Tibial nerve (tissue), 4 donors: ENCODE data around the gene CCDC28A. TPM values are rescaled to one million over a fixed set of nuclear protein-coding genes. Genes with fewer than 3 reads are reported as not detected.

ENCODE experiments used
- DNase-seq, 2 donors: peaks; one replicate each; pipeline ENCODE4 v3.0.0-alpha.2; 2019; ENCODE audit warnings: low spot score in 2 of 2
- H3K27ac ChIP-seq, 4 donors: fragments of 200-600 bp; sonication (generic) in 3 of 4; one replicate each; pipeline ENCODE4 v1.5.1; 2017 to 2019; ENCODE audit warnings: mild to moderate bottlenecking in 1 of 4
- H3K27me3 ChIP-seq, 2 donors: fragments of 200-600 bp; sonication (generic) in 1 of 2; one replicate each; pipeline versions ENCODE4 v1.5.1 to v1.6.0; 2017 to 2019
- H3K36me3 ChIP-seq, 3 donors: fragments of 200-600 bp; sonication (generic); one replicate each; pipeline ENCODE4 v1.5.1; 2018 to 2019
- H3K4me1 ChIP-seq, 4 donors: fragments of 200-600 bp; sonication (generic) in 3 of 4; one replicate each; pipeline ENCODE4 v1.5.1; 2017 to 2019
- H3K4me3 ChIP-seq, 4 donors: fragments of 200-600 bp; sonication (generic) in 3 of 4; one replicate each; pipeline ENCODE4 v1.5.1; 2017 to 2019; ENCODE audit warnings: mild to moderate bottlenecking in 1 of 4, moderate library complexity in 1 of 4
- H3K9me3 ChIP-seq, 4 donors: fragments of 200-600 bp; sonication (generic) in 3 of 4; one replicate each; pipeline ENCODE4 v1.5.1; 2017 to 2019
- CTCF ChIP-seq, 5 experiments: fragments of 200-600 bp in 3 of 5; fragments of 450-650 bp in 2 of 5; sonication (generic) in 3 of 5; IDR thresholded peaks; one replicate each; pipeline ENCODE4 v1.5.1; 2016 to 2019; ENCODE audit warnings: antibody characterized with exemption in 5 of 5, mild to moderate bottlenecking in 3 of 5, moderate library complexity in 2 of 5
- EP300 ChIP-seq, 2 donors: sonication (generic); formaldehyde crosslinking; IDR thresholded peaks; one replicate each; pipeline ENCODE4 v1.6.1; 2017; ENCODE audit warnings: antibody characterized with exemption in 2 of 2, mild to moderate bottlenecking in 1 of 2
- POLR2A ChIP-seq, 2 donors: fragments of 450-650 bp; IDR thresholded peaks; one replicate each; pipeline ENCODE4 v1.6.1; 2017; ENCODE audit warnings: antibody characterized with exemption in 2 of 2, mild to moderate bottlenecking in 2 of 2, moderate library complexity in 2 of 2
- WGBS, 2 donors: methylation state at CpG; one replicate each; pipeline ENCODE4 v1.1.5; 2018; 5-methylcytosine and 5-hydroxymethylcytosine counted together
- total RNA-seq, 4 donors: library from RNA; depleted of rRNA; stranded (reverse); fragments of >200 nt; gene quantifications; one replicate each; pipeline ENCODE4 v1.1.0, GENCODE V29; 2016

Gene CCDC28A
- total RNA-seq, 4 donors from 2014 or later, result 10.8 to 31.0 (median 15.7) TPM

GRCh38 chr6:138817799-138818198, 44.2 kb downstream of the CCDC28A start:
- no peak for TF ChIP-seq POLR2A (IDR thresholded peaks at IDR 0.05)
- no peak for TF ChIP-seq EP300 (IDR thresholded peaks at IDR 0.05)
- TF ChIP-seq CTCF (IDR thresholded peaks at IDR 0.05), result no peak
- H3K36me3 ChIP-seq, result no peaks in the 10 kb centered on the region
- 42 to 48% methylated on average over 4 of the region's 4 CpGs for WGBS, 2 donors
- no peaks in the 10 kb centered on the region for H3K9me3 ChIP-seq
- H3K27ac ChIP-seq, result no peak overlapping the region
- no peak for DNase-seq
- no peaks in the 10 kb centered on the region for H3K4me1 ChIP-seq
- H3K4me3 ChIP-seq, result no peak overlapping the region
- H3K27me3 ChIP-seq, result no peaks in the 10 kb centered on the region

- TF ChIP-seq EP300 (IDR thresholded peaks at IDR 0.05), result no peak
- TF ChIP-seq CTCF (IDR thresholded peaks at IDR 0.05), result no peak
- no peak for TF ChIP-seq POLR2A (IDR thresholded peaks at IDR 0.05)
- no peak for DNase-seq
- no peaks in the 10 kb centered on the region for H3K4me1 ChIP-seq
- 72 to 77% methylated on average over 10 of the region's 10 CpGs for WGBS, 2 donors
- no peaks in the 10 kb centered on the region for H3K36me3 ChIP-seq
- H3K9me3 ChIP-seq, result no peaks in the 10 kb centered on the region
- H3K27me3 ChIP-seq, result no peaks in the 10 kb centered on the region
- no peak overlapping the region for H3K27ac ChIP-seq
- H3K4me3 ChIP-seq, result no peak overlapping the region
Observed at GRCh38 chr6:138818496-138819194, 45.1 kb downstream of the CCDC28A start.

GRCh38 chr6:138821519-138821918, 48.0 kb downstream of the CCDC28A start:
- H3K4me1 ChIP-seq, result no peaks in the 10 kb centered on the region
- no peak for TF ChIP-seq POLR2A (IDR thresholded peaks at IDR 0.05)
- no peak for TF ChIP-seq EP300 (IDR thresholded peaks at IDR 0.05)
- TF ChIP-seq CTCF (IDR thresholded peaks at IDR 0.05), result no peak
- H3K4me3 ChIP-seq, result no peak overlapping the region
- H3K9me3 ChIP-seq, result no peaks in the 10 kb centered on the region
- H3K27me3 ChIP-seq, result no peaks in the 10 kb centered on the region
- no peak for DNase-seq
- no peak overlapping the region for H3K27ac ChIP-seq
- H3K36me3 ChIP-seq, result no peaks in the 10 kb centered on the region
- WGBS, 2 donors, result 85 to 95% methylated on average over 4 of the region's 4 CpGs

GRCh38 chr6:138824482-138825144, 51.0 kb downstream of the CCDC28A start:
- Histone ChIP-seq H3K4me3 (no peak overlapping the region), H3K4me1 (no peaks in the 10 kb centered on the region), H3K36me3 (no peaks in the 10 kb centered on the region), H3K27me3 (no peaks in the 10 kb centered on the region), H3K9me3 (no peaks in the 10 kb centered on the region), H3K27ac (no peak overlapping the region)
- no peak for DNase-seq
- 81 to 83% methylated on average over 11 of the region's 11 CpGs for WGBS, 2 donors
- TF ChIP-seq POLR2A (IDR thresholded peaks at IDR 0.05) (no peak), EP300 (IDR thresholded peaks at IDR 0.05) (no peak), CTCF (IDR thresholded peaks at IDR 0.05) (no peak)

- Histone ChIP-seq H3K9me3 (no peaks in the 10 kb centered on the region), H3K4me1 (no peaks in the 10 kb centered on the region), H3K27me3 (no peaks in the 10 kb centered on the region), H3K4me3 (no peak overlapping the region), H3K27ac (no peak overlapping the region), H3K36me3 (no peaks in the 10 kb centered on the region)
- DNase-seq, result no peak
- TF ChIP-seq CTCF (IDR thresholded peaks at IDR 0.05) (no peak), POLR2A (IDR thresholded peaks at IDR 0.05) (no peak), EP300 (IDR thresholded peaks at IDR 0.05) (no peak)
- WGBS, 2 donors, result 81 to 84% methylated on average over 7 of the region's 7 CpGs
Observed at GRCh38 chr6:138830248-138830647, 56.7 kb downstream of the CCDC28A start.
